Measurements from ENCODE around the gene ST3GAL4. TPM values are rescaled to one million over a fixed set of nuclear protein-coding genes. Genes with fewer than 3 reads are reported as not detected.

The ST3GAL4 gene
- total and polyA plus RNA-seq, 7 experiments from 2014 or later: 2.7 to 13.4 (median 4.1) TPM

DNA sequence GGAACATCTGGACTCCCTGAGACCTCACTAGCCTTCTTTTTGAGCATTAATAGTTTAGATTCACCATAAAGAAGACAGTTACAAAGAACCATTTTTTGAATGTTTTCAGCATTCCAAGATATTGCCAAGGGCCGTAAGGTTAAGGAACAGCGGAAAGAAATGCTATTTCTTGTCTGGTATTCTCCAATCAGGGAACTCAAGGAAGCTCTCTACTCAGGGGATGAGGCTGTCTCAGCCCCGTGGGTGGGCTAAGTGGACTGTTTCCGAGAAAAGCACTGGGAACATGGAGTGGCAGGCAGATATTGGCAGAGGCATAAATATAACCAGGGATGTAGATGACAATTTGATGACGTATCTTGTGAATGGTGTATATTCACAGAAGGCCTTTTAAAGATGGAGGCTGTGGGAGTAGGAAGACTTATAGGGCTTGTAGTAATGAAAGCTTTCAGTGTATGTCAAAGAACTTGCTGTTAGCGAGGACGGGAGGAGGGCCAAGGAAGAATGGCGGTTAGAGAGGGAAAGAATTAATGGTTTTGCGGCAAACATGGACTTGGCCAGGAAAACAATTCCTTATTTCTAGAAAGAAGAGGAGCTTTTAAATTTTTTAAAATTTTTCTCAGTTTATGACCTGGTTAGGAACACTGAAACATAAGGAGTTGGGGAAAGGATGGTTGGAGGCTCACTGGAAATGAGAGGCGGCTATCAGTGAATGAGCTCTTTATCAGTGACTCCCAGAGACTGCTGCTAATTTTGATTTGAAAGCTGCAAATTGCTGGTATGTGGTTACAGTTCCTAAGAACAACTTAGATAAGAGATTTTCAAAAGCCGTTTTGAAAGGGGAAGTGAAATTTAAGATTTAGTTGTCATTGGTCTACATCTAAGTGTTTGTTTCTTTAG lies 64.6 kb downstream of the ST3GAL4 start:
- ATAC-seq: peak; percentile 12
- H3K9me3 ChIP-seq (ENCODE audit: control insufficient read depth in 2 of 3, low read length in 3 of 3): no peaks in the 10 kb centered on the region
- no peaks in the 10 kb centered on the region for H3K27me3 ChIP-seq (ENCODE audit: control insufficient read depth in 2 of 2, insufficient read depth in 2 of 2, low read length in 2 of 2)
- CTCF ChIA-PET: no interaction called here
- Mint-ChIP-seq H3K4me1 (peaks cover 0 to 22% (median 13%) of the 10 kb centered on the region in 7 donors), H3K4me3 (no peak overlapping the region), H3K27ac (peak overlapping the region in 1 of 9 donors; percentile 7), H3K9me3 (no peaks in the 10 kb centered on the region), H3K36me3 (no peaks in the 10 kb centered on the region), H3K27me3 (peaks cover 0 to 13% (median 6%) of the 10 kb centered on the region in 5 donors)
- intact Hi-C loops (cut with micrococcal nuclease): no loop called here
- H3K27ac ChIP-seq (ENCODE audit: low read depth, low read length): no peak overlapping the region
- POLR2A ChIA-PET: interaction anchor here (0.7 kb wide), 1 partner anchor 102 kb away, joined by 3 read pairs; no protein-coding TSS in a partner anchor
- H3K36me3 ChIP-seq (ENCODE audit: control insufficient read depth in 2 of 3, insufficient read depth in 3 of 3, low read length in 3 of 3): no peaks in the 10 kb centered on the region
- H3K4me1 ChIP-seq (ENCODE audit: control insufficient read depth in 2 of 2, insufficient read depth in 2 of 2, low read length in 2 of 2): peaks cover 4 to 8% of the 10 kb centered on the region in 2 donors
- no peak for DNase-seq
- no peak overlapping the region for H3K4me3 ChIP-seq (ENCODE audit: low read length)

DNA sequence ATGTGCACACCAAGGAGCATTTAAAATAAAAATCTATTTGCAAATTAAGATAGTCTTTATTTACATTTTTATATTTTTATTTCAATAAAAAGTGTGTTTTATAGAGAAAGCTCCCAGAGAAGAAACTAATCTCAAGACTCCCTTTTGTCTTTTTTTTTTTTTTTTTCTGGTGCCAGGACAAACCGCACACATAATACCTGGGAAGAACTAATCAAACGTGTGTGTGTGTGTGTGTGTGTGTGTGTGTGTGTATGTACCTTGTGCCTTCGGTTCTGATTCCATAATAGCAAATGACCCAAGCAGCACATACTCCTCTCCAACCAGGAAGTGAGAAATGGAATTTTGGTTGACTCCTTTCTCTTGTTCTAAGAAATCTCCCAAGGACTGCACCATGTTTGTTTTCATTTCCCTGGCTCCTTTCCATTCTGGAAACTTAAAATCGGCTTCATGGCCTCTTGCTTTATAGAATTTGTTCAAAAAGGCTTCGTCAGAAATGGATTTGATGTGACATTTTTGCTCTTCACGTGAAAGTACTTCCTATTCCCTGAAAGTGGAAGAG lies 65.3 kb downstream of the ST3GAL4 start:
- Mint-ChIP-seq H3K27ac (no peak overlapping the region), H3K27me3 (peaks cover 0 to 14% (median 6%) of the 10 kb centered on the region in 5 donors), H3K36me3 (no peaks in the 10 kb centered on the region), H3K9me3 (no peaks in the 10 kb centered on the region), H3K4me3 (no peak overlapping the region), H3K4me1 (peaks cover 0 to 20% (median 11%) of the 10 kb centered on the region in 7 donors)
- Histone ChIP-seq H3K9me3 (ENCODE audit: control insufficient read depth in 2 of 3, low read length in 3 of 3) (no peaks in the 10 kb centered on the region), H3K4me3 (ENCODE audit: low read length) (no peak overlapping the region), H3K27me3 (ENCODE audit: control insufficient read depth in 2 of 2, insufficient read depth in 2 of 2, low read length in 2 of 2) (no peaks in the 10 kb centered on the region), H3K4me1 (ENCODE audit: control insufficient read depth in 2 of 2, insufficient read depth in 2 of 2, low read length in 2 of 2) (peaks cover 4 to 8% of the 10 kb centered on the region in 2 donors), H3K36me3 (ENCODE audit: control insufficient read depth in 2 of 3, insufficient read depth in 3 of 3, low read length in 3 of 3) (no peaks in the 10 kb centered on the region), H3K27ac (ENCODE audit: low read depth, low read length) (no peak overlapping the region)
- ATAC-seq (no peak), DNase-seq (no peak)
- ChIA-PET POLR2A (no interaction called here), CTCF (interaction anchor here (0.7 kb wide), 1 partner anchor 66 kb away, joined by 3 read pairs; no protein-coding TSS in a partner anchor)
- intact Hi-C loops (cut with micrococcal nuclease): no loop called here

DNA sequence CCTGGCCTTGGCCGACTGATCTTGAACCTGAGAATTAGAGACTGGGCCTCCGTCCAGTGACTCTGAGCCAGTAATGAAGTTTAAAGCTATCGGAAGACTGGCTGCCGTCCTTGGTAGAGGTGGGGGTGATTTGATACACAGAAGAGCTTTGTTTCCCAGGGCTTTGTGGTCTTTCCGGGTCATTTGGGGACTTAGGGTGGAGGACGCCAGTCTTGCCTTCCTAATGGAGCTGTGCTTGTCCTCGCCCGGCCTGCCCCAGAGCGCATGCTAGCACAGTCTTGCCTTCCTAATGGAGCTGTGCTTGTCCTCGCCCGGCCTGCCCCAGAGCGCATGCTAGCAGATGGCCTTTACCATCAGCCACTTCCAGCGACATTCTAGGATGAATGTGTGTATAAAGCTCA lies 65.8 kb downstream of the ST3GAL4 start:
- no peak overlapping the region for H3K4me3 ChIP-seq (ENCODE audit: low read length)
- Mint-ChIP-seq H3K27me3 (peaks cover 0 to 14% (median 6%) of the 10 kb centered on the region in 5 donors), H3K27ac (no peak overlapping the region), H3K9me3 (no peaks in the 10 kb centered on the region), H3K4me1 (peaks cover 0 to 15% (median 6%) of the 10 kb centered on the region in 7 donors), H3K36me3 (no peaks in the 10 kb centered on the region), H3K4me3 (no peak overlapping the region)
- DNase-seq (no peak), ATAC-seq (no peak)
- H3K36me3 ChIP-seq (ENCODE audit: control insufficient read depth in 2 of 3, insufficient read depth in 3 of 3, low read length in 3 of 3): no peaks in the 10 kb centered on the region
- ChIA-PET POLR2A (no interaction called here), CTCF (interaction anchor here (0.7 kb wide), 1 partner anchor 66 kb away, joined by 3 read pairs; no protein-coding TSS in a partner anchor)
- no peaks in the 10 kb centered on the region for H3K9me3 ChIP-seq (ENCODE audit: control insufficient read depth in 2 of 3, low read length in 3 of 3)
- no peak overlapping the region for H3K27ac ChIP-seq (ENCODE audit: low read depth, low read length)
- H3K4me1 ChIP-seq (ENCODE audit: control insufficient read depth in 2 of 2, insufficient read depth in 2 of 2, low read length in 2 of 2): peaks cover 1 to 4% of the 10 kb centered on the region in 2 donors
- intact Hi-C loops (cut with micrococcal nuclease): no loop called here
- no peaks in the 10 kb centered on the region for H3K27me3 ChIP-seq (ENCODE audit: control insufficient read depth in 2 of 2, insufficient read depth in 2 of 2, low read length in 2 of 2)

DNA sequence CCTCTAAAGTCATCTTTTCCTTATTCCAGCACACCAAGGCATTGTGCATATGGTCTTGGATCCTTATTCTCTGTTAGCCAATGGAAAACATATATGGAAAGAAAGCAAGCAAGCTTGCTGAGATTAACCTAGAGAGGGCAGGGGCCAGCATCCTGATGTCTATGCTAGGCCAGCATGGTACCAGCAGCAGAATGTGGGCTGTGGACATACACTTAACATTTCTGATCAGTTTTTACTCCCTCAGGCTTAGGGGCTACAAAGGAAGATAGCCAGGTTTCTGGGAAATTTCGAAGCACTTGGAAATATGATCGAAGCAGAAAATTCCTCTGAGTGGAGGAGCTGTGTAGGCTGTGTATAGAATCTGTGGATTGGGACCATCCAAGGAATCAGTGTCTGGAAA lies 67.0 kb downstream of the ST3GAL4 start:
- peaks cover 0 to 14% (median 6%) of the 10 kb centered on the region in 5 donors for H3K27me3 Mint-ChIP-seq
- H3K9me3 ChIP-seq (ENCODE audit: control insufficient read depth in 2 of 3, low read length in 3 of 3): no peaks in the 10 kb centered on the region
- no peak overlapping the region for H3K4me3 Mint-ChIP-seq
- intact Hi-C loops (cut with micrococcal nuclease): no loop called here
- no peak overlapping the region for H3K4me3 ChIP-seq (ENCODE audit: low read length)
- no peaks in the 10 kb centered on the region for H3K36me3 ChIP-seq (ENCODE audit: control insufficient read depth in 2 of 3, insufficient read depth in 3 of 3, low read length in 3 of 3)
- no peaks in the 10 kb centered on the region for H3K4me1 ChIP-seq (ENCODE audit: control insufficient read depth in 2 of 2, insufficient read depth in 2 of 2, low read length in 2 of 2)
- H3K36me3 Mint-ChIP-seq: no peaks in the 10 kb centered on the region
- no peaks in the 10 kb centered on the region for H3K27me3 ChIP-seq (ENCODE audit: control insufficient read depth in 2 of 2, insufficient read depth in 2 of 2, low read length in 2 of 2)
- peaks cover 0 to 14% (median 7%) of the 10 kb centered on the region in 7 donors for H3K4me1 Mint-ChIP-seq
- DNase-seq (no peak), ATAC-seq (no peak)
- no peaks in the 10 kb centered on the region for H3K9me3 Mint-ChIP-seq
- CTCF ChIA-PET: interaction anchor here (0.6 kb wide), 1 partner anchor 13 kb away, joined by 3 read pairs; no protein-coding TSS in a partner anchor
- POLR2A ChIA-PET: no interaction called here
- no peak overlapping the region for H3K27ac Mint-ChIP-seq
- H3K27ac ChIP-seq (ENCODE audit: low read depth, low read length): no peak overlapping the region

DNA sequence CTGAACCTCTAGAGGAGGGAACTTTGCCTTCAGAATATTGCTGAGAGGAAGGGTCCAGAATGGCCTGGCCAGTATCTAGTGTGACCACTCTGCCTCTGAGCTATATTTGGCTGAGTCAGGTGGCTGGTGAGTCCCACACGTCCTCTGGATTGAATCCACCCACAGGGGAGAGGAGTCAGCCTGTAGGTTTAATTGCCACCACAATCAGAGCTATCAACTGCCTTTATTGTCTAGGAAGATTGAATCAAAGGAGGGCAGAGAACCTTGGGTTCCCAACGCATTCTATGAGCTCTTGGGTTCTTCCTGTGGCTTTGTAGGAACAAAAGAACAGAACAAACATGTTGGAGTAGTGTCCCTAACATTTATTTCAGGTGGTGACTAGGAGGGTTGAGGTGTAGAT lies 67.7 kb downstream of the ST3GAL4 start:
- H3K4me1 ChIP-seq (ENCODE audit: control insufficient read depth in 2 of 2, insufficient read depth in 2 of 2, low read length in 2 of 2): no peaks in the 10 kb centered on the region
- no peaks in the 10 kb centered on the region for H3K27me3 ChIP-seq (ENCODE audit: control insufficient read depth in 2 of 2, insufficient read depth in 2 of 2, low read length in 2 of 2)
- ATAC-seq (no peak), DNase-seq (no peak)
- ChIA-PET POLR2A (no interaction called here), CTCF (interaction anchor here (0.6 kb wide), 1 partner anchor 14 kb away, joined by 3 read pairs; no protein-coding TSS in a partner anchor)
- no peak overlapping the region for H3K4me3 ChIP-seq (ENCODE audit: low read length)
- Mint-ChIP-seq H3K27ac (no peak overlapping the region), H3K4me1 (peaks cover 0 to 14% (median 7%) of the 10 kb centered on the region in 7 donors), H3K9me3 (no peaks in the 10 kb centered on the region), H3K27me3 (peaks cover 0 to 14% (median 5%) of the 10 kb centered on the region in 5 donors), H3K36me3 (no peaks in the 10 kb centered on the region), H3K4me3 (no peak overlapping the region)
- H3K27ac ChIP-seq (ENCODE audit: low read depth, low read length): no peak overlapping the region
- no peaks in the 10 kb centered on the region for H3K36me3 ChIP-seq (ENCODE audit: control insufficient read depth in 2 of 3, insufficient read depth in 3 of 3, low read length in 3 of 3)
- intact Hi-C loops (cut with micrococcal nuclease): no loop called here
- no peaks in the 10 kb centered on the region for H3K9me3 ChIP-seq (ENCODE audit: control insufficient read depth in 2 of 3, low read length in 3 of 3)

DNA sequence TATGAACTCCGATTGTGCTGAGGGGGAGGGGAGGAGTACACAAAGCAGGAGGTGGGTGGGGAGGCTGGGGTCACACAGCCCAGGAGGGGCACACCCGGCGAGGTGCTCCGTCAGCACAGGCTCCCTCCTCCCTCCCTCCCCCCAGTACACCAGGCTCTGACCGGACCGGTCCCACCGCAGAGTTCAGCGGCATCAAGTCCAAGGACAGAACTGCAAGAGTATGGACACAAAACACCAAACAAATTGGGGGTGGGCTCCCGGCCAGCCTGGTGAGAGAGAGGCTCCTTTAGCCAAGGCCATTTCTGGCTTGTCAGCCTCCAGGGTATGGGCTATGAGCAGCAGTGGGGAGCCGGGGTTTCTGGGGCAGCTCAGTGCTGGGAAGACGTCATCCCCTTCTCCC lies 68.3 kb downstream of the ST3GAL4 start:
- no peaks in the 10 kb centered on the region for H3K4me1 ChIP-seq (ENCODE audit: control insufficient read depth in 2 of 2, insufficient read depth in 2 of 2, low read length in 2 of 2)
- H3K27me3 ChIP-seq (ENCODE audit: control insufficient read depth in 2 of 2, insufficient read depth in 2 of 2, low read length in 2 of 2): no peaks in the 10 kb centered on the region
- H3K9me3 ChIP-seq (ENCODE audit: control insufficient read depth in 2 of 3, low read length in 3 of 3): no peaks in the 10 kb centered on the region
- Mint-ChIP-seq H3K27ac (no peak overlapping the region), H3K9me3 (no peaks in the 10 kb centered on the region), H3K36me3 (no peaks in the 10 kb centered on the region), H3K27me3 (peaks cover 0 to 14% (median 0%) of the 10 kb centered on the region in 5 donors), H3K4me1 (peaks cover 0 to 14% (median 7%) of the 10 kb centered on the region in 7 donors), H3K4me3 (no peak overlapping the region)
- ChIA-PET CTCF (no interaction called here), POLR2A (no interaction called here)
- ATAC-seq: no peak
- intact Hi-C loops (cut with micrococcal nuclease): no loop called here
- no peak overlapping the region for H3K4me3 ChIP-seq (ENCODE audit: low read length)
- no peaks in the 10 kb centered on the region for H3K36me3 ChIP-seq (ENCODE audit: control insufficient read depth in 2 of 3, insufficient read depth in 3 of 3, low read length in 3 of 3)
- DNase-seq: no peak
- no peak overlapping the region for H3K27ac ChIP-seq (ENCODE audit: low read depth, low read length)
